ENCODE results near the gene GARIN3. TPM values are rescaled to one million over a fixed set of nuclear protein-coding genes. Genes with fewer than 3 reads are reported as not detected.

GARIN3 gene
- total RNA-seq, 1 experiment from 2014 or later: not detected

DNA sequence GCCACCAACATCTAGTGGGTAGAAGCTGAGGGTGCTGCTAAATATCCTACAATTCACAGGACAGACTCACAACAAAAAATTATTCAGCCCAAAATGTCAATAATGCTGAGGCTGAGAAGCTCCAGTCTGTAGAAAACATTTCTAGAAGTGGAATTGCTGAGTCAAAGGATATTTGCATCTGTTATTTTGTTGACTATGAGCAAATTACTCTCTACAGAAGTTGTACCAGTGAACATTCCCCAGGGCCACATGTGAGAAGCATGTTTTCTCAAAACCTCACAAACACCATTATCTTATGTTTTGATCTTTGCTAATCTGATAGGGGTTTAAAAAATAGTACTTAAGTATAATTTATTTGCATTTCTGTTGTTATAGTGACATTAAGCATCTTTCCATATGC, 30.0 kb upstream of the GARIN3 start:
- H3F3A ChIP-seq (ENCODE audit: insufficient read depth, low read depth): no peaks in the 10 kb centered on the region
- H3K4me1 ChIP-seq (replicated peaks; ENCODE audit: insufficient read depth): no peaks in the 10 kb centered on the region
- no peaks in the 10 kb centered on the region for H3K9me3 ChIP-seq (ENCODE audit: insufficient read depth, low read depth)
- POLR2A ChIA-PET (ENCODE audit: unreplicated experiment): interaction anchor here (0.6 kb wide), 1 partner anchor 46 kb away, joined by 6 read pairs; no protein-coding TSS in a partner anchor
- no peak overlapping the region for H3K4me2 ChIP-seq
- H3K4me3 ChIP-seq: no peak overlapping the region
- H3K27ac ChIP-seq: no peak overlapping the region
- peaks cover 64% of the 10 kb centered on the region; the same call in 1 of the 2 replicates for H3K27me3 ChIP-seq (ENCODE audit: insufficient read depth, low read depth)
- no peaks in the 10 kb centered on the region for H4K20me1 ChIP-seq (ENCODE audit: insufficient read depth)
- no peak overlapping the region for H2AFZ ChIP-seq
- H3K9me2 ChIP-seq (ENCODE audit: insufficient read depth): no peaks in the 10 kb centered on the region
- no peak for DNase-seq
- TF ChIP-seq EZH2 (IDR thresholded peaks at IDR 0.05; ENCODE audit: low read depth): no peak
- TF ChIP-seq, protein P1, sequence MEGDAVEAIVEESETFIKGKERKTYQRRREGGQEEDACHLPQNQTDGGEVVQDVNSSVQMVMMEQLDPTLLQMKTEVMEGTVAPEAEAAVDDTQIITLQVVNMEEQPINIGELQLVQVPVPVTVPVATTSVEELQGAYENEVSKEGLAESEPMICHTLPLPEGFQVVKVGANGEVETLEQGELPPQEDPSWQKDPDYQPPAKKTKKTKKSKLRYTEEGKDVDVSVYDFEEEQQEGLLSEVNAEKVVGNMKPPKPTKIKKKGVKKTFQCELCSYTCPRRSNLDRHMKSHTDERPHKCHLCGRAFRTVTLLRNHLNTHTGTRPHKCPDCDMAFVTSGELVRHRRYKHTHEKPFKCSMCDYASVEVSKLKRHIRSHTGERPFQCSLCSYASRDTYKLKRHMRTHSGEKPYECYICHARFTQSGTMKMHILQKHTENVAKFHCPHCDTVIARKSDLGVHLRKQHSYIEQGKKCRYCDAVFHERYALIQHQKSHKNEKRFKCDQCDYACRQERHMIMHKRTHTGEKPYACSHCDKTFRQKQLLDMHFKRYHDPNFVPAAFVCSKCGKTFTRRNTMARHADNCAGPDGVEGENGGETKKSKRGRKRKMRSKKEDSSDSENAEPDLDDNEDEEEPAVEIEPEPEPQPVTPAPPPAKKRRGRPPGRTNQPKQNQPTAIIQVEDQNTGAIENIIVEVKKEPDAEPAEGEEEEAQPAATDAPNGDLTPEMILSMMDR (conservative IDR thresholded peaks at IDR 0.05): no peak
- CTCF ChIA-PET: no interaction called here
- no peaks in the 10 kb centered on the region for H3K79me2 ChIP-seq (ENCODE audit: low read depth)
- no TSS peak for BruUV-seq (replicated peaks)
- H3K36me3 ChIP-seq (ENCODE audit: low read depth): no peaks in the 10 kb centered on the region
- intact Hi-C loops (cut with micrococcal nuclease; ENCODE audit: unreplicated experiment): no loop called here

DNA sequence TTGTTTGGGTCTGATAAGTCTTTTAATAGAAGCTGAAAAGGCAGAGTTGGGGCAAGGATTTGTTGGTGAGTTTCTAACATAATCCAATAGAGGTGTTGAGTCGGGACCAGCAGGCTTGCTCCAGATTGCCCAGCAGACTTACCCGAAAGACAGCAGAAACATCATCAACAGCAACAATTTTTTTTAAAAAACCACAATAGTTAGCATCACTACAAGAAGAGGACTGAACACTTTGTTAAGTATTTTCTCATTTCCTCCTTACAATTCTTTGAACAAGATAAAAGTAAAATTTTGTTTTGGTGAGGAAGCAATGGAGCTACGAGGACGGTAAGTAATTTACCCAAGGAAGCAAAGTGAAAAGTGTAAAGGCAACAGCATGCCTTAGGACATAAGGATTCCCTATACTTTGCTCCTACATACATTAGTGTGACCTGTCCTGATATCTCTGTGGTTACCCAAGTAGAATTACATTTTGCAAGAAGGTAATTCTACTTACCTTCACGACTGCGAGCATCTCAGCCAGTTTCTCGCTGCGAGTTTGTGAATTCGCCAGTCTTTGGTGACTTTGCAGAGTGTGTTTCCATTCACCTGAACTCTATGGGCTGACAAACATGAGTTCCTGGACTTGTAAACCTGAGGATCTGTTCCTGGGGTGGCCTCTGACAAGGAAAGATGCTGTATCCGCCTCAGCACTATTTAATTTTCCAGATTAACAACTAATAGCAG, 27.8 kb upstream of the GARIN3 start:
- no peaks in the 10 kb centered on the region for H3K9me2 ChIP-seq (ENCODE audit: insufficient read depth)
- ChIA-PET CTCF (no interaction called here), POLR2A (ENCODE audit: unreplicated experiment) (no interaction called here)
- H3K4me1 ChIP-seq (replicated peaks; ENCODE audit: insufficient read depth): no peaks in the 10 kb centered on the region
- intact Hi-C loops (cut with micrococcal nuclease; ENCODE audit: unreplicated experiment): no loop called here
- no peaks in the 10 kb centered on the region for H3K79me2 ChIP-seq (ENCODE audit: low read depth)
- no peaks in the 10 kb centered on the region for H3K36me3 ChIP-seq (ENCODE audit: low read depth)
- BruUV-seq (replicated peaks): no TSS peak
- no peak overlapping the region for H3K27ac ChIP-seq
- no peaks in the 10 kb centered on the region for H3F3A ChIP-seq (ENCODE audit: insufficient read depth, low read depth)
- H3K9me3 ChIP-seq (ENCODE audit: insufficient read depth, low read depth): no peaks in the 10 kb centered on the region
- no peak overlapping the region for H2AFZ ChIP-seq
- no peaks in the 10 kb centered on the region for H4K20me1 ChIP-seq (ENCODE audit: insufficient read depth)
- DNase-seq: no peak
- no peak overlapping the region for H3K4me2 ChIP-seq
- no peak for TF ChIP-seq EZH2 (IDR thresholded peaks at IDR 0.05; ENCODE audit: low read depth)
- H3K4me3 ChIP-seq: no peak overlapping the region
- peaks cover 65% of the 10 kb centered on the region for H3K27me3 ChIP-seq (ENCODE audit: insufficient read depth, low read depth)

DNA sequence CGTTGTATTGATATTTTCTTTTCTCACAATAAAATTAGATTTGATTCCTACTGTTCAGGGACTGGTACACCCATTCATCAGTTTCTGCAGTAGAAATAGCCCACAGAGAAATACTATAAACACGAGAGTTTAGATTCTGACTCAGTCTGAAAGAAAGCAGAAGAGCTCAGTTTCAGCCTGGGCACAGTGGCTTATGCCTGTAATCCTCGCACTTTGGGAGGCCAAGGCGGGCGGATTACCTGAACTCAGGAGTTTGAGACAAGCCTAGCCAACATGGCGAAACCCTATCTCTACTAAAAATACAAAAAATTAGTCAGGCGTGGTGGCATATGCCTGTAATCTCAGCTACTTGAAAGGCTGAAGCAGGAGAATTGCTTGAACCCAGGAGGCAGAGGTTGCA, 23.2 kb upstream of the GARIN3 start:
- Histone ChIP-seq H4K20me1 (ENCODE audit: insufficient read depth) (no peaks in the 10 kb centered on the region), H3K36me3 (ENCODE audit: low read depth) (no peaks in the 10 kb centered on the region), H3K27ac (no peak overlapping the region), H2AFZ (no peak overlapping the region), H3K27me3 (ENCODE audit: insufficient read depth, low read depth) (peaks cover 68% of the 10 kb centered on the region), H3K9me2 (ENCODE audit: insufficient read depth) (no peaks in the 10 kb centered on the region), H3F3A (ENCODE audit: insufficient read depth, low read depth) (no peaks in the 10 kb centered on the region), H3K4me2 (no peak overlapping the region), H3K4me1 (replicated peaks; ENCODE audit: insufficient read depth) (no peaks in the 10 kb centered on the region), H3K4me3 (no peak overlapping the region), H3K9me3 (ENCODE audit: insufficient read depth, low read depth) (no peaks in the 10 kb centered on the region), H3K79me2 (ENCODE audit: low read depth) (no peaks in the 10 kb centered on the region)
- ChIA-PET POLR2A (ENCODE audit: unreplicated experiment) (no interaction called here), CTCF (no interaction called here)
- TF ChIP-seq, protein P1 (conservative IDR thresholded peaks at IDR 0.05): no peak
- no peak for TF ChIP-seq EZH2 (IDR thresholded peaks at IDR 0.05; ENCODE audit: low read depth)
- intact Hi-C loops (cut with micrococcal nuclease; ENCODE audit: unreplicated experiment): no loop called here
- no TSS peak for BruUV-seq (replicated peaks)
- DNase-seq: no peak

DNA sequence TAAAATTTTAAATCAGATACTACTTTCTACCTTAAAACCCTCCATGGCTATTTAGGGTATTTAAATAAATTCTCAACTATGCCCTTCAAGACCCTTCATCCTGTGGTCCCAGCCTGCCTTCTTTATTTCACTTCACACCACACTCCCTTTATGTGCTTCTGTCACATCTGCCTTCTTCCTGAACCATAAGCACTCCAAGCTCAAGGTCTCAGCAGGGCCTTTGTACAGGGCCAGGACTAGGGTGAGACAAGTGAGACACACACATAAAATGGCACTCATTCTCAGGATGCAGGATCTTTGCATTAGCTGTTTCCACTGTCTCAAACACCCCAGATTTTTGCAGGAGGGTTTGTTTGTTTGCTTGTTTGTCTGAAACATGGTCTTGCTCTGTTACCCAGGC, 22.2 kb upstream of the GARIN3 start:
- no peak overlapping the region for H3K27ac ChIP-seq
- no peak overlapping the region for H3K4me3 ChIP-seq
- no peak overlapping the region for H3K4me2 ChIP-seq
- no peaks in the 10 kb centered on the region for H3K36me3 ChIP-seq (ENCODE audit: low read depth)
- peaks cover 66% of the 10 kb centered on the region for H3K27me3 ChIP-seq (ENCODE audit: insufficient read depth, low read depth)
- no peaks in the 10 kb centered on the region for H3K79me2 ChIP-seq (ENCODE audit: low read depth)
- intact Hi-C loops (cut with micrococcal nuclease; ENCODE audit: unreplicated experiment): no loop called here
- H3F3A ChIP-seq (ENCODE audit: insufficient read depth, low read depth): no peaks in the 10 kb centered on the region
- H3K9me3 ChIP-seq (ENCODE audit: insufficient read depth, low read depth): no peaks in the 10 kb centered on the region
- no peak for TF ChIP-seq EZH2 (IDR thresholded peaks at IDR 0.05; ENCODE audit: low read depth)
- TF ChIP-seq, protein P1 (conservative IDR thresholded peaks at IDR 0.05): no peak
- no peaks in the 10 kb centered on the region for H4K20me1 ChIP-seq (ENCODE audit: insufficient read depth)
- no peaks in the 10 kb centered on the region for H3K4me1 ChIP-seq (replicated peaks; ENCODE audit: insufficient read depth)
- no peaks in the 10 kb centered on the region for H3K9me2 ChIP-seq (ENCODE audit: insufficient read depth)
- DNase-seq: no peak
- ChIA-PET POLR2A (ENCODE audit: unreplicated experiment) (no interaction called here), CTCF (no interaction called here)
- no TSS peak for BruUV-seq (replicated peaks)
- no peak overlapping the region for H2AFZ ChIP-seq

Measured in PC-9 (cell line).